GM12801 (cell line): ENCODE data around the gene DUOX1.
A peak's percentile ranks its signal among the peaks of the same experiment; 100 is the strongest.

Experiments
- CTCF ChIP-seq: IDR thresholded peaks from one replicate; pipeline ENCODE4 v1.5.1; 2011; ENCODE audit warnings: control low read depth; ENCODE audit not compliant: insufficient read length; ENCODE audit errors: extremely low read depth

The DUOX1 gene

DNA sequence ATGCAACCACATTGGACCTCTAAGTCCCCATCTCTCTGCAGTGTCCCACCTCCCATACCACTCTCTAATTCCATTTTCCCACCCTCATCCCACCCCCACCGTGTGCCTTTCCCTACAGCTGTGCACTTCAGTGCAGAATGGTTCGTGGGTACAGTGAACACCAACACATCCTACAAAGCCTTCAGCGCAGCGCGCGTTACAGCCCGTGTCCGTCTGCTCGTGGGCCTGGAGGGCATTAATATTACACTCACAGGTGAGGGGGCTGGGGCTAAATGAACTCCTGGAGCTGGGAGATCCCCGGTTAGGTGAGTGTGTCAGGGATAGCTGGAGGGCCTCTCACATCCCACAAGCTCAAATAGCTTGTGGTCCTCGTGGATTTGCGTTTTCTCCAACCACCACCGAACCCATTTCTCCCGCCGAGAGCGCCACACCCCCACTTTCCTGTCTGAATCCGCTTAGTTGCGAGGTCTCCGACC lies 13.8 kb upstream of the DUOX1 start:
- TF ChIP-seq CTCF = no peak

DNA sequence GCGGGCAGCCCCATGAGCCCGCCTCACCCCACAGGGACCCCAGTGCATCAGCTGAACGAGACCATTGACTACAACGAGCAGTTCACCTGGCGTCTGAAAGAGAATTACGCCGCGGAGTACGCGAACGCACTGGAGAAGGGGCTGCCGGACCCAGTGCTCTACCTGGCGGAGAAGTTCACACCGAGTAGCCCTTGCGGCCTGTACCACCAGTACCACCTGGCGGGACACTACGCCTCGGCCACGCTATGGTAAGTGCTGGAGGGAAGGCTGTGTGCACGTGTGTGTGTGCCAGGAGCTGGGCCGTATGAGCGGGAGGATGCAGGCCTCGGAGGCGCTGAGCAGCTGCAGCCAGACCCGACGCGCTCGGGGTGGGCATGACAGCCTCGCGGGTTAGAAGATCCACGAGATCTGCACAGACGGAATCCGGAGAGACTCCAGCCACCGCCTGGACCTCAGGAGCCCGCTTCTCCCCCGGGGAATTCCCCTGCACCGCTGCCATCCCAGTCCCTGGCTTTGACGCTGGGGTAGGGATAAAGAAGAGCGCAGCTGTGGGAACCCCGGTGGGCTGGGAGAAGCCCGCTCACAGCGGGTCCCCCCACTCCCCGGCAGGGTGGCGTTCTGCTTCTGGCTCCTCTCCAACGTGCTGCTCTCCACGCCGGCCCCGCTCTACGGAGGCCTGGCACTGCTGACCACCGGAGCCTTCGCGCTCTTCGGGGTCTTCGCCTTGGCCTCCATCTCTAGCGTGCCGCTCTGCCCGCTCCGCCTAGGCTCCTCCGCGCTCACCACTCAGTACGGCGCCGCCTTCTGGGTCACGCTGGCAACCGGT lies 13.1 kb upstream of the DUOX1 start:
- TF ChIP-seq CTCF = no peak

- no peak for TF ChIP-seq CTCF
These were observed 12.3 kb upstream of the DUOX1 start for GRCh38 chr15:45117308-45118130.

DNA sequence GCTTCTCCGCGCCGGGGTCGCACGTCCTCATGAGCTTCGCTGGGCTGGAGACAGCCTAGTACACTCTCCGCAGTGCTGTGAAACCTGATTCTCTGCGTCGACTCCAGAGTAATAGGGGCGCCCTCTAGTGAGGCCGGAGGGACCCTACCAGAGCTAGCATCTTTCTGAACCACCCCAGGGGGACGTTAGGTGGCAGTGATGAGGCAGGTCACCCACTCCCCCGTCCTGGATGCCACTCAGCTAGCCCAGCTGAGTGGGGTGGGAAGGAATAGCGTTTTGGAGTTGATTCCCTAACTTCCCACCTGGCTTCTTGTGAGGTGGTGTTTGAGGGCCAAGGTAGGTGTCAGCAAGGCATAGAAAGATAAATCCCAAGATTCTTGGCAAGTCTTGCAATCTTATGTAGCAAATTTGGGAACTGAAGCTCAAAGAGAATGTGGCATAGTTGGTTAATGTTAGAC lies 11.6 kb upstream of the DUOX1 start:
- peak; percentile 91 for TF ChIP-seq CTCF

DNA sequence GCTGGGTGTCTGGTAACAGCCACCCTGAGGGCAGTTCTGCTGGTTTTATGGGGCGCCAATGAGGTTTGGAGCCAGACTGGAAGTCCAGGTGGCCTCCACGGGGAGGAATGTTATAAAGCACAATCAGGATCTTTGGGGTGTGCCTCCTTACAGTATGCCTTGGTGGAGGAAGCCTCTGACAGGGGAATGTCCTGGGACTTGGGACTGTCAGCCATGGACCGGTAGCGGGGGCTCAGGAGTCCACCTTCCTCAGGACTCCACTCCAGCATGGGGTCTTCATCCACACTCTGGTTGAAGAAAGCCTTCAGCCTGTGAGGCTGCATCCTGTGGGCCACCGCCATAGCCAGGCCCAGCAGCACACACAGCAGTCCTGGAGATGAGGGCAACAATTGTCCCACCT lies 10.8 kb upstream of the DUOX1 start:
- no peak for TF ChIP-seq CTCF

GRCh38 chr15:45120081-45120972 lies 9.5 kb upstream of the DUOX1 start:
- TF ChIP-seq CTCF = no peak
